HG03175 (cell line): ENCODE measurements around the gene PGAP2.

Source experiments
- ATAC-seq: cut with Tn5 transposase; IDR thresholded peaks from one replicate; pipeline ENCODE4 v1.9.1; 2021; ENCODE audit warnings: mild to moderate bottlenecking, moderate library complexity; ENCODE audit not compliant: unreplicated experiment

Gene PGAP2

DNA sequence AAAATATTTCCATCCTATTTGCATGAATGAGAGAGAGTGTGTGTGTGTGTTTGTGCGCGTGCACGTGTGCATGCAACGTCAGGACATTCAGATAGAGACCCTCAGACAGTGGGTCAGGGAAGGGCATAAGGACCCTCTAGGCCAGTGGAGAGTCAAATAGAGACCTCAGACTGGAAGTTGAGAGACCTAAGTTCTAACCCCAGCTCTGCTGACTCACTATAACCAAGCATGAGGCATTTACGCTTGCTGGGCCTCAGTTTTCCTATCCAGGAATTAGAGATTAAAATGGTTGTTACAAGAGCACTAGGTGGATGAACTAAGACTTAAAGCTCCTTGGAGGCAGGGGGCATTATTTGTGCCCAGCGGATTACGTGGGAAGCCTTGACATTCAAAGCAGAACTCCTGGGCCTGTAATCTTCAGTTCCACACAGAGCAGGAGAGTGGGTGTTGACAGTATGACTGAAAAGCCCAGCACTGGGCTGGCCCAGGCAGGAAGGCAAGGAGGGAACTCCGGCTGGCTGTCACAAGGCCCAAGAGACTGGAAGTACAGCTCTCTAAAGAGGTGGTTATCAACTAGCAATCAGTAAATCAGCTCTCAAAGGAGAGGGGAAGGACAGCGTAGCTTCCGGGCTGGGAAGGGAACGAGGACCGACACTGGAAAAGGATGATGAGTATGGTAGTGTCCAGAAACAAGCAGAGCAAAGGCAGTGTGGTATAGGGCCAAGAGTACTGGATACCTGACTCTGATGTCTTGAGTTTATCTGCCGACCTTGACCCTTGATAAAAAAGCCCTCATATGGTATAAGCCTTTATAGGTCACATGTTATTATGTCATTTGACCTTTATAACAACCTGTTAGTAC is 23.2 kb downstream of the PGAP2 start:
- ATAC-seq = no peak

DNA sequence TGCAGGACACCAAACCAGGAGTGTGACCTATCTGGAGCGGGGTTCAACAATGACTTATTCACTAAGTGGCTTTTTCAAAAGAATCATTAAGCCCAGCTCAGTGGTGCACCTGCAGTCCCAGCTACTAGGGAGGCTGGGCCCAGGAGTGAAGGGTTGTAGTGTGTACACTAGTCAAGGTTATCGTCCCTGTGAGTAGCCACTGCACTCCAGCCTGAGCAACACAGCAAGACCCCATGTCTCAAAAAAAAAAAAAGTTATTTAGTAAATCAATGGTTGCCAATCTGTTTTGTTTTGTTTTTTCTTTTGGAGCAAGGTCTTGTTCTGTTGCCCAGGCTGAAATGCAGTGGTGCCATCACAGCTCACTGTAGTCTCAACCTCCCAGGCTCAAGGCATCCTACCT is 24.5 kb downstream of the PGAP2 start:
- ATAC-seq = no peak

DNA sequence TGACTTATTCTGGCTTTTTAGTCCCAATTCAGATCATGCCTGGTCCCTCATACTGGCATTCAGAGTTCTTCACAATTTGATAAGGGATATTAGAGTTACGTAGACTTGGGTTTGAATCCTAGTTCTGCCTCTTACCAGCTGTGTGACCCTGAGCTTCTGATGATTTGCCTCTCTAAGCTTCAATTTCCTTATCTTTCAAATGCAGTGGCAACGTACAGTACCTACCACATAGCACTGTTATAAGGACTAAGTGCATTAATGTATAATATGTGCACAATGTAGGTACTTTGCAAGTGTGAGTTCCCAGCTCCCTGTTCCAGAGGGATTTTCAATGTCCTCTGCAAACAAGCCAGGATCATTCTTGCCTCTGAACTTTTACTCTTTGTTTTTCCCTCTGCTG is 25.1 kb downstream of the PGAP2 start:
- ATAC-seq = no peak

DNA sequence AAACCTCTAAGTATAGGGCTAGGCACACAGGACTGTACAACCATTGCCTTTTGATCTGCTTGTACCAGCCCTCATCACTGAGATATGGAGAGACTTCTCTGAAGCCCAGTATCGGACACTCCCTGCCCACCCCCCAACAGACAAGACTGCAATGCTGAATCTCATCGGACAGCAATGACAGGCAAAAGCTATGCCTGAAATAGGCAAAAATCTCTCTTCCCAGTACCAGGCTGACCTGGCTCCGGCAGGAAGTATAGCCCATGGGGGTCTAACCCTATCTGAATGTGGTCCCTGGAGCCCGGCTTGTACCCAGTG is 25.9 kb downstream of the PGAP2 start:
- ATAC-seq = no peak

DNA sequence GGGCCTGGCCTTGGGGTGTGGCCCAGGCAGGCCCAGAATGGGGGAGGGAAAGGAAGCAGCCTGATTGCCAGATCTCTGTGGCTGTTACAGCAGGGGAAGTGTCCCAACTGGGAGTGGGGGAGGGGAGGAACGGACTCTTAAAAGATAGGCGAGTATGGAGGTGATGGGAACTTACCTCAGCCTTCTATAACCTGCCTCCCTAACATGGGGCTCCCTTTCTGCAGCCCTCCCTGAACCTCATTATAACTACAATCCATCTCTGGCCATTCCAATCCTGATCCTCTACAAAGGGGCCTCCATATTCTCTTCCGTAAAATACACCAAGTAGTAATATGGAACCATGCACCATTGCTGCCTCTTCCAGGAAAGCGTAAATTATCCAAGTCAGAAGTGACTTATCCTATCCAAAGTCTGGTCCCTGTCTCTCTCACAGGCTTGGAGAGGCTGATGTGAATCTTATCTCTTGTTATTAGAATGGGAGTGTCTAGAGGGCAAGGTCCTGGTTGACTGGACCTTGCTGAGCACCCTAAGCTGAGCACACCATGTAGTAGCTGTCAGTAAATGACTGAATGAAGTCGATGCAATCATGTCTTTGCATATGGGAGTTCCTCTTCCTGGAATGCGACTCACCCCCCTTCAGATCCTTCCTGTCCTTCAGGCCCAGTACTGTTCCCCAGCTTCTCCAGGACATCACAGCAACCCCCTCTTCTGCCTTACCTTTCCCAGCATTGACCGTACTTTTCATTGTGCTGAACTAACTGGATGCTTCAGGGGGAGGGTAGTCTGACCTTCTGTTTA is 26.5 kb downstream of the PGAP2 start:
- no peak for ATAC-seq

DNA sequence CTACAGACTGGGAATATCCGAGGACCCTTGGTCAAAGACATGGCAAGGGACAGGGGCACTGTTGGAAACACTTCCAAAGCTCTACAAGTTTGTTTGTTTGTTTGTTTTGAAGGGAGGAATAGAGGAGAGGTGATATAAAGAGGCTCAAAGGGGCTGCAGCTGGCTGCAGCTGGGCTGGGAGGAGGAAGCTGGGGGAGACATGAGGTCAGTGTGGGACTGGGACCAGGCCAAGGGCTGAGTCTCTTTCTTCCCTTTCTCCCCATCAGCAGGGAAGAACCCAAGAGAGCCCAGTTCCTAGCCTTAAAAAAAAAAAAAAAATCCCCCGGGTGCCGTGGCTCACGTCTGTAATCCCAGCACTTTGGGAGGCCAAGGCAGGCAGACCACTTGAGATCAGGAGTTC is 27.4 kb downstream of the PGAP2 start:
- ATAC-seq = no peak

DNA sequence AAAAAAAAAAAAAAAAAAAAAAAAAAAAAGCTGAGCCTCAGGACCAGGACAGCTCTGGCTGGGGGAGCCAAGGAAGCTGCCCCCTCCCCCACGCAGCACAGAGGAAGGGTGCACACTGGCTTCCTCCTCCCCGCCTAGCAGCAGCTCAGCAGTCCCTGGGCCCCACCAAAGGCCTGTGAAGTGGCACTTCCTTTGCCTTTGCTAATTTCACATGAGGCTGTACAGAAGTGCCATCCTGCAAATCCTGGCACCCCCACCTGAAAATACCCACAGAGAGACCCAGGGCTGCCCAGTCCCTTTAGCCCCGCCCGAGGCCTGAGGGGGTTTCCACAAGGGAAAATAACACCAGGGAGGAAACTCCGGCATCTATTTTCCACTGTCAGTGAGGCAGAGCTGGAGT is 28.5 kb downstream of the PGAP2 start:
- no peak for ATAC-seq

DNA sequence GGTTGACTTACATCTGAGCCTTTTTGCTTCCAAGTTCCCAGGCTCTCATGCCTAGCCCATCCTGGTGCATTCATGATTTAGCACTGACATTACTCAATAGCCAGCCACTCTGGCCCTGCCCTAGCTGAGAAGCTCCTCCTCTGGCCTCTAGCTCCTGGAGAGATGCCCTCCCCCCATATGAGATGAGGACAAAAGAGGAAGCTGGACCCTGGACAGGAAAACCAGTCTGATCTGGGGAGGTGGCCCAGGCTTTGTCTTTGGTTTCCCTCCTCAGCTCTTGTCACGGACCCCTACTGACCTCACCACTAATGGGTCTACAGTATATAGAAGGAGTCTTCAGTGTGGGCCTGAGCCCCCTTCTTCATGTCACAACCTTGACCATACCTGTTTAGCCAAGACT is 29.4 kb downstream of the PGAP2 start:
- no peak for ATAC-seq

DNA sequence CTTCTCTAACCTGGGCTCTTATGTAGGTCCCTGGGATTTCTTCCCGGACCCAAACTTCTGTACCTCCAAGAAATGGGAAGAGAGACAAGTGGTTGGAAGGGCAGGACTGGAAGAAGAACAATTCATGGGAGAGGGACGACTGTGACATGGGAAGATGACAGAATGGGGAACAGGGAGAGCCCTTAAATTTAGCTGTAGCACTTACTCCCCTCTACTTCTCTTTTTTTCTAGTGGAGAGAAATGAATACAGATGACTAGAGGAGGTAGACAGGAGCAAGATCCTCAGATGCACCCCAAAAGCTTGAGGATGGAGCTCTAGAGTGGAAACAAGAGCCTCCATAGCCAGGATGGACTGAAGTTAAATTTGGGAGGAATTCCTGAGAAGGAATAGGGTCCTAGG is 30.1 kb downstream of the PGAP2 start:
- ATAC-seq = no peak

DNA sequence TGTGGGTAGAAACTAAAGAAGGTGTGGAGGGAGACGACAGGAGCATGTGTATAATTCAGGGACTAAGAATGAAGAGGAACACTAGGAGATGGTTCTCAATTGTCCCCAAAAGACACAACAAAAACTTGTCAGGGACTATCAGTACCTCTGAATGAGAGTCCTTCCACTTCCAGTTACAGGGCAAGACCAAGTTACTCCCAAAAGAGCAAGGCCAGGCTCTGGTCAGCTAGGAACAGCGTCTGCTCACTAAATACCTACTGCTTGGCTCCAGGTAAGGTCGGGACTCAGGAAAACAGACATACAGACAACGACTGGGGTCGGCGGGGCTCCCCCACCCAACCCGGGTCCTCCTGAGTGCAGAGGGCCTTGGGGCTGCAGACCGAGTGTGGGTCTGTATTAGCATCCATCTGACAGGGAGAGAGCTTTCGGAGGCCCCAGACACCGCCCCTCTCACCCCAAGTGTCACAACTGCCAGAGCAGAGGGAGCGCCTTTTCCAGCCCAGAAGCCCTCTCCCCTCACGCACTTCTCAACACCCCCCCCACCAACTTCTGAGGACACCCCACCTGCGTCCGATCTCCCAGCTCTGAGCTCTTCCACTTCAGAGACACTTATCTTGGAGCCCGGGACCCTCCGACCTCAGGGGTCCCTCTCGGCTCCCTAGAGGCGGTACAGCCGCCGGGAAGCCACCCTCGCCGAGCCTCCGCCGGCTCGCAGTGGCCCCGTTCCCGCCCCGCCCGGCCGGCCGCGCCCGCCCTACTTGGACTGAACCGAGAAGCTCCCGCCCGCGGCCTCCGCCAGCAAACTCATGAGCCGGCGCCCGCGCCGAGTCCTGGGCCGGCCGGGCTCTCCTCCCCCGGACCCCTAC is 31.9 kb downstream of the PGAP2 start:
- ATAC-seq = peak; percentile 7

DNA sequence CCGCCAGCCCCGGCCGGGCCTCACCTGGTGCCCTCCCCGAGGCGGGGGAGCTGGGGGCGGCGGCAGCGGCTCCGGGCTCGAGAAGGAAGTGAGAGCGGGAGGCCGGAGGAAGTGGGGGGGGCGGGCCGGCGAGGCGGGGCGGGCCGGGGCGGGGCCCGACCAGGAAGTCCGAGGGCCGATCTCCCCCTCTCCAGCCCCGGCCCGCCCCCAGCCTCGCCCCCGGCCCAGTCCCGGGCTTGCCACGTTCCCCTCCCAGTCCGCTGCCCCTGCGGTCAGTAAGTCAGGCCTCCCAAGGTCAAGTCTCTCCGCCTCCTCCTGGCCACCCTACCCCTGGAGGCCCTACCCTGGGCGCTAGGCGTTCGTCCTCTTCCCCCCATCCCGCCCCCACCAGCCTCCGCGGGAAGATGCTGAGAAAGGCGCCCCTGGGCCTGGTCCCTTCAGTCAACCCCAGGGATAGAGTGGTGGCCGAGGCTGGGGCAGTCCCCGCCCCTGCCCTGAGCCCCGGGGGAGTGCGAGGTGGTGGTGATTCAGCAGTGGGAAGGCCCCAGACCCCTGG is 32.6 kb downstream of the PGAP2 start, which contains the start of gene RHOG:
RHOG (minus strand) TSS at position 90 of the 556 bp plus-strand sequence. CDS start 12,821 bp downstream, outside the sequence.
- ATAC-seq = peak; percentile 45

DNA sequence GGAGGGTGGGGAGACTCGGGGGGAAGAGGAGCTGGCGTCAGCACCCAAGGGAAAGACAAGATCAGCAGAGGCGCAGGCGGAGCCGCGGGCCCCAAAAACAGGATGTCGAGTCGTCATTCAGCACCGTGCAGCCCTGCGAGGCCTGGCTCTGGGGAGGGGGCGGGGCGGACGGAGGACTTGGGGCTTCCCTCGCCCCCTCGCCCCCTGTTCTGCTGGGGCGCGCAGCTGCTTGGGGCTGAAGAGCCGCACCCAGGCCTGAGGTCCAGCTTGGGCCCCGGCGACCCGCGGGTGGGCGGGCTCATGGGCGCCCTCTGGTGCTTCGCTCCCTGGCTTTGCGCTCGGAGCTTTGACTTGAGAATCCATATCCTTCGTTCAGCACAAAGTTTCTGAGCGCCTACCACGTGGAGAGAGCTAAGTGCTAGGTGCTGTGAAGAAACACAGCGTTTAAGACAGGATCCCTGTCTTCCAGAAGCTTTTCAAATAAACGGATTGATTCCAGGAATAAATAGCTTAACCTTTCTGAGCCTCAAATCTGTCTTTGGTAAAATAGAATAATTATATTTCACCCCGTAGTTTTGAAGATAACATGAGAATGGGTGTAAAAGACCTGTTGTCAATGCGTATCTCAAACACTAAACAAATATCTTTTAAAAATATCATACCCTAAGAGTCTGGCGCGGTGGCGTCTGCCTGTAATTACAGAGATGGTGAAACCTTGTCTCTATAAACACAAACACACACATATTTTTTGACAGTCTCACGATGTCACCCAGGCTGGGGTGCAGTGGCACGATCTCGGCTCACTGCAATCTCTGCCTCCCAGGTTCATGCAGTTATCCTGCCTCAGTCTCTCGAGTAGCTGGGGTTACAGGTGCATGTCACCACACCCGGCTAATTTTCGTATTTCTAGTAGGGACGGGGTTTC is 33.3 kb downstream of the PGAP2 start:
- ATAC-seq = peak; percentile 56

DNA sequence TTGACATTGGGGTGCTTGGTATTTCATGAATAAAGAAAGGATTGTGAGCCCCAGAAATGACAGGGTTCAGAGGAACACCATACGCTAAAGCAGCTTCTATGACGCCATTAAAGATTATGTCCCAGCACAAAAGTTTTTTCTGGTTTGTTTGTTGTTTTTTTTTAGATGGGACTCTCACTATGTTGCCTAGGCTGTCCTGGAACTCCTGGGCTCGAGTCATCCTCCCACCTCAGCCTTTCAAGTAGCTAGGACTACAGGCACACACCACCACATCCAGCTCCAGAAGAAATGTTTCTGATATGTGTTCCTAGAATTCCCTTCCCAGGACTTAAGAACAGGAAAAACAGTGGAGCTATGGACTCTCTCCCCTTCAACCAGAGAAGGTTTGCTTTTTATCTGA is 35.0 kb downstream of the PGAP2 start:
- no peak for ATAC-seq

DNA sequence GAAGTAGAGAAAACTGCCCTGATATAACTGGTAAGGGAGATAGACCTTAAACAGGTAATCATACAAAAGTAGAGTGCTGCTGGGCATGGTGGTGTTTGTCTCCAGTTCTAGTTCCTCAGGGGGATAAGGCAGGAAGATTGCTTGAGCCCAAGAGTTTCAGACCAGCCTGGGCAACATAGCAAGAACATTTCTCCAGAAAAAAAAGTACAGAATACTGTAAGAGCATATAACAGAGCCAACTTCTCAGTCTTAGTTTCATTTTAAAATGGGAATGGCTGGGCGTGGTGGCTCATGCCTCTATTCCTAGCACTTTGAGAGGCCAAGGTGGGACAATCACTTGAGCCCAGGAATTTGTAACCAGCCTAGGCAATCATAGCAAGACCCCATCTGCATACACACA is 36.9 kb downstream of the PGAP2 start:
- ATAC-seq = no peak

DNA sequence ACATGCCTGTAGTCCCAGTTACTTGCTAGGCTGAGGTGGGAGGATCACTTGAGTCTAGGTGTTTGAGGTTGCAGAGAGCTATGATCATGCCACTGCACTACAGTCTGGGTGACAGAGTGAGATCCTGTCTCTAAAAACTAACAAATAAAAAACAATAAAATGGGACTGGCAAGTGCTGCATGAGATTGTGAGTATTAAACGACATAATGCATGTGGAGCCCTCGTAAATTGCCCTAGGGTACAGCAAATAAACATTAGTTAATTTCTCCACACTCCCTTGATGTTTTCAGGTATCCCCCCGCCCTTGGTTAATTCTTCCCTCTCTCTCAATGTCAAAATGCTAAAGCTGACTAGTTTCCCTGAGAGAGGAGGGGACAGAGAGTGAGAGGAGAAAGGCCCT is 37.3 kb downstream of the PGAP2 start:
- no peak for ATAC-seq

DNA sequence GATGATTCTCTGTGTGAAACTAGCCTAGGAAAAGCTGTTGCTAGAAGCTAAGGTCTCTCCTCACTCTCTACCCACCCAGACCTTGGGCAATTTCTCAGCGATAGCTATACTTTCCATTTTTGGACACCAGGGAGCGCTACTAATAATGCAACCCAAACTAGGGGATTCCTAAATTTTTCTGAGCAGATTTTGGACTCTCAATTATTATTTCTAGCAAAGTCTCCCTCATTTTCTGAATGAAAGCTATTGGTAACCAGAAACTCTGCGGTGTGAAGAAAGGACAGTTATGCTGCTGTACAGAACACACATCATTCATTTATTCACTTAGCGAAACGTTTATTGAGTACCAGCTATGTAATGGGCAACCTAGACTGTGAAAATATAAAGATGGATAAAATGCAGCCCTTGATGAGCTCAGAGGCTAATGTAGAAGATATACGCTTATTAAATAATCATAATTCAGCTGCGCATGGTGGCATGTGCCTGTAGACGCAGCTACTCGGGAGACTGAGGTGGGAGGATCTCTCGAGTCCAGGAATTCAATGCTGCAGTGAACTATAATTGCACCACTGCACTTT is 41.0 kb downstream of the PGAP2 start:
- ATAC-seq = no peak

DNA sequence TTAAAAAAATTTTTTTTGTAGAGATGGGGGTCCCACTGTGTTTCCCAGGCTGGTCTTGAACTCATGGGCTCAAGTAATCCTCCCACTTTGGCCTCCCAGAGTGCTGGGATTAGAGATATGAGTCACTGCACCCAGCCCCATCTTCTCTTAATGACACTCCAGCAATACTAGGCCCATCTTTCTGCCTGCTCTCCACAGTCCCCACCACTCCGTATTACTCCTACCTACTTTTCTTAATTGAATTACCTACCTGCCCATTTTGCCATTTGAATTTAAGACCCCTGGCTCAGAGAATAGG is 45.1 kb downstream of the PGAP2 start:
- no peak for ATAC-seq

DNA sequence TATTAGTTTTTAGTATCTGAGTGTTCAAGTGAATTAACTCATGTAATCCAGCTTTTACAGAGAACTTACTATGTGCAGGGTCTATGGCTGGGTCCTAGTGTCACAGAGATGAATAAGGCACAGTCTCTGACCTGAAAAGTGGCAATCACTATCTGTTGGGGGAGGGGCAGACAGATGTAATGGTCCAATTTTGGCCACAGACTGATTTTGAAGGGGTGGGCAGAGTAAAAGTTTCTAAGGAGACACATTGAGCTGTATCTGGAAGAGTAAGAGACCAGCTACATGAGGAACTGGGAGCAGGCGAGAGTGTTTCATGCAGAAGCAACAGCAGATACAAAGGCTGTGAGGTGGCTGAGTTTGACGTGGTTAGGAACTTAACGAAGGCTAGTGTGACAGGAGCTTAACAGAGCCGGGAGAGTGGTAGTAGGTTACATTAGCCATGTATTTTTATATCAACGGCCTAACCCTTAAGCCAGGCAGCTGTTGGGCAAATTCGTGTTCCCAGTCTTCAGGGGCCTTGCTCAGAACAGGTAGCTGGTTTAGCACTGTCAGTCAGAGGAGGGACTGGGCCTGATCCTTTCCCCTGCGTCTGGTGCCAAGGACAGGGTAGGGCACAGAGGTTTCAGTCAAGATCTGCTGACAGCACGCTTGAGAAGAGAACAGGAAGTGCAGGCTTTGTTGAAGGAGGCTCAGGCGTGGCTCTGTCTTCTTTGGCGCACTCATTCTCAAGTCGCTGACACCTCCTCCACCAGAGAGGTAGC is 45.7 kb downstream of the PGAP2 start:
- ATAC-seq = peak; percentile 46

DNA sequence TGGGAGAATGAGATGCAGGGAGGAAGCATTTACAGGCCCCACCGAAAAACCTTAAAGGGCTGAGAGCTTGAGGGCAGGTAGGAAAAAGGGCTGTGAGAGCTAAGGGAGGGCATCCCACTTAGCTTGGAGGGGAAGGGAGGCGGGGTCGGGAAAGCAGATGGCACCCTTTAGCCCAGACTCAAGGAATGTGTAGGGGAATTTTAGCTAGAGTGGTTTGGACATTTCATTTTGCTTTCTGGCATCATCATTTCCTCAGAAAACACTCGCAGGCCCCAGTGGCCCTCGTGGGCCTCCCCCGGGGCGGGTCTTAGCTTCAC is 46.3 kb downstream of the PGAP2 start:
- ATAC-seq = no peak
